A549 (cell line): ENCODE measurements around the gene CD9.

ENCODE experiments used
- BHLHE40 ChIP-seq: IDR thresholded peaks from 2 replicates; pipeline ENCODE4 v1.6.1; 2012; ENCODE audit warnings: low read depth, low read length, inconsistent platforms
- CHD2 ChIP-seq: fragments of 150-350 bp; IDR thresholded peaks from 2 replicates; pipeline ENCODE4 v1.6.1; 2014; ENCODE audit warnings: low read length; ENCODE audit not compliant: partially characterized antibody
- EP300 ChIP-seq, 2 experiments: fragments of >200 bp; sonication (Bioruptor Twin); formaldehyde crosslinking; IDR thresholded peaks; 2 replicates in 1 of 2; 3 replicates in 1 of 2; pipeline ENCODE4 v1.6.1; 2016 to 2017
- HDAC2 ChIP-seq: fragments of 200-600 bp; sonication (generic); IDR thresholded peaks from 2 replicates; pipeline ENCODE4 v1.6.1; 2016
- MYC ChIP-seq: IDR thresholded peaks from 2 replicates; pipeline ENCODE4 v1.6.1; 2012; ENCODE audit warnings: mild to moderate bottlenecking, inconsistent platforms, low read length, improper control_type of control experiment, borderline replicate concordance
- RARB ChIP-seq: fragments of 250-450 bp; sonication (Bioruptor Pico); IDR thresholded peaks from 2 replicates; pipeline ENCODE4 v1.8.0; 2021; ENCODE audit warnings: mild to moderate bottlenecking, moderate library complexity
- SMC3 ChIP-seq: fragments of >200 bp; sonication (Bioruptor Twin); formaldehyde crosslinking; IDR thresholded peaks from 3 replicates; pipeline ENCODE4 v1.6.1; 2018; ENCODE audit warnings: inconsistent platforms
- ZFP36 ChIP-seq: fragments of 450-650 bp; IDR thresholded peaks from 2 replicates; pipeline ENCODE4 v1.6.1; 2014; ENCODE audit warnings: borderline replicate concordance; ENCODE audit not compliant: partially characterized antibody
- TF ChIP-seq, protein P1 (sequence below): fragments of >200 bp; sonication (Bioruptor Twin); formaldehyde crosslinking; IDR thresholded peaks from 3 replicates; pipeline ENCODE4 v1.5.1; 2016
- TF ChIP-seq, protein P2 (sequence below): IDR thresholded peaks from 2 replicates; pipeline ENCODE4 v1.6.1; 2012
- TF ChIP-seq, protein P3 (sequence below): fragments of 250-450 bp; sonication (Bioruptor Pico); IDR thresholded peaks from 2 replicates; pipeline ENCODE4 v1.5.0; 2021; ENCODE audit warnings: mild to moderate bottlenecking, moderate library complexity, borderline replicate concordance
- TF ChIP-seq, protein P4 (sequence below): fragments of 200-600 bp; sonication (generic); IDR thresholded peaks from 2 replicates; pipeline ENCODE4 v1.6.1; 2016; ENCODE audit warnings: antibody characterized with exemption, mild to moderate bottlenecking, moderate library complexity
- TF ChIP-seq, protein P5 (sequence below): fragments of 450-650 bp; IDR thresholded peaks from 2 replicates; pipeline ENCODE4 v1.6.1; 2014; ENCODE audit warnings: antibody characterized with exemption

DNA sequence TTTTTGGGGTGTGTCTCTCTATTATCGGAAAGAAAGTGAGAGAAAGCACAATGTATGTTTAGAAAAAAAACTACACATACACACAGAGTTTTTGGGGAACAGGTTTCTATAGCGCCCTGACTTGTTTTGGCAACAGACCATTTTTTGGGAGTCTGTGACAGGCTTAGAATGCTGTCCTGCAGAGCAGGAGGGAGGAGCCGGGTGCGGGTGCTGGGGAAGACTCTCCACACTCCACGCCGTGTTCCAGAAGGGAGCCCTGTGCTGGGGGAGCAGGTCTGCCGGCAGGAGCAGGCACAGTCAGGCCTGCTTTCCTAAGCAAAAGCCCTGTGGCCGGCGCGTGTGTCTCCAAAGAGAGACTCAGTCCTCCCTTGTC, 26.5 kb downstream of the CD9 start:
- no peak for TF ChIP-seq SMC3
- TF ChIP-seq, protein P1, sequence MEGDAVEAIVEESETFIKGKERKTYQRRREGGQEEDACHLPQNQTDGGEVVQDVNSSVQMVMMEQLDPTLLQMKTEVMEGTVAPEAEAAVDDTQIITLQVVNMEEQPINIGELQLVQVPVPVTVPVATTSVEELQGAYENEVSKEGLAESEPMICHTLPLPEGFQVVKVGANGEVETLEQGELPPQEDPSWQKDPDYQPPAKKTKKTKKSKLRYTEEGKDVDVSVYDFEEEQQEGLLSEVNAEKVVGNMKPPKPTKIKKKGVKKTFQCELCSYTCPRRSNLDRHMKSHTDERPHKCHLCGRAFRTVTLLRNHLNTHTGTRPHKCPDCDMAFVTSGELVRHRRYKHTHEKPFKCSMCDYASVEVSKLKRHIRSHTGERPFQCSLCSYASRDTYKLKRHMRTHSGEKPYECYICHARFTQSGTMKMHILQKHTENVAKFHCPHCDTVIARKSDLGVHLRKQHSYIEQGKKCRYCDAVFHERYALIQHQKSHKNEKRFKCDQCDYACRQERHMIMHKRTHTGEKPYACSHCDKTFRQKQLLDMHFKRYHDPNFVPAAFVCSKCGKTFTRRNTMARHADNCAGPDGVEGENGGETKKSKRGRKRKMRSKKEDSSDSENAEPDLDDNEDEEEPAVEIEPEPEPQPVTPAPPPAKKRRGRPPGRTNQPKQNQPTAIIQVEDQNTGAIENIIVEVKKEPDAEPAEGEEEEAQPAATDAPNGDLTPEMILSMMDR: no peak
- TF ChIP-seq, protein P2, sequence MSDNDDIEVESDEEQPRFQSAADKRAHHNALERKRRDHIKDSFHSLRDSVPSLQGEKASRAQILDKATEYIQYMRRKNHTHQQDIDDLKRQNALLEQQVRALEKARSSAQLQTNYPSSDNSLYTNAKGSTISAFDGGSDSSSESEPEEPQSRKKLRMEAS: no peak
- TF ChIP-seq EP300 (IDR thresholded peaks at IDR 0.05): no peak
- TF ChIP-seq, protein P3, sequence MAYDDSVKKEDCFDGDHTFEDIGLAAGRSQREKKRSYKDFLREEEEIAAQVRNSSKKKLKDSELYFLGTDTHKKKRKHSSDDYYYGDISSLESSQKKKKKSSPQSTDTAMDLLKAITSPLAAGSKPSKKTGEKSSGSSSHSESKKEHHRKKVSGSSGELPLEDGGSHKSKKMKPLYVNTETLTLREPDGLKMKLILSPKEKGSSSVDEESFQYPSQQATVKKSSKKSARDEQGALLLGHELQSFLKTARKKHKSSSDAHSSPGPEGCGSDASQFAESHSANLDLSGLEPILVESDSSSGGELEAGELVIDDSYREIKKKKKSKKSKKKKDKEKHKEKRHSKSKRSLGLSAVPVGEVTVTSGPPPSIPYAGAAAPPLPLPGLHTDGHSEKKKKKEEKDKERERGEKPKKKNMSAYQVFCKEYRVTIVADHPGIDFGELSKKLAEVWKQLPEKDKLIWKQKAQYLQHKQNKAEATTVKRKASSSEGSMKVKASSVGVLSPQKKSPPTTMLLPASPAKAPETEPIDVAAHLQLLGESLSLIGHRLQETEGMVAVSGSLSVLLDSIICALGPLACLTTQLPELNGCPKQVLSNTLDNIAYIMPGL (CRISPR knock-in tag): no peak
- no peak for TF ChIP-seq ZFP36
- no peak for TF ChIP-seq BHLHE40
- TF ChIP-seq RARB (CRISPR knock-in tag): no peak
- no peak for TF ChIP-seq CHD2
- no peak for TF ChIP-seq HDAC2
- no peak for TF ChIP-seq MYC
- TF ChIP-seq, protein P4, sequence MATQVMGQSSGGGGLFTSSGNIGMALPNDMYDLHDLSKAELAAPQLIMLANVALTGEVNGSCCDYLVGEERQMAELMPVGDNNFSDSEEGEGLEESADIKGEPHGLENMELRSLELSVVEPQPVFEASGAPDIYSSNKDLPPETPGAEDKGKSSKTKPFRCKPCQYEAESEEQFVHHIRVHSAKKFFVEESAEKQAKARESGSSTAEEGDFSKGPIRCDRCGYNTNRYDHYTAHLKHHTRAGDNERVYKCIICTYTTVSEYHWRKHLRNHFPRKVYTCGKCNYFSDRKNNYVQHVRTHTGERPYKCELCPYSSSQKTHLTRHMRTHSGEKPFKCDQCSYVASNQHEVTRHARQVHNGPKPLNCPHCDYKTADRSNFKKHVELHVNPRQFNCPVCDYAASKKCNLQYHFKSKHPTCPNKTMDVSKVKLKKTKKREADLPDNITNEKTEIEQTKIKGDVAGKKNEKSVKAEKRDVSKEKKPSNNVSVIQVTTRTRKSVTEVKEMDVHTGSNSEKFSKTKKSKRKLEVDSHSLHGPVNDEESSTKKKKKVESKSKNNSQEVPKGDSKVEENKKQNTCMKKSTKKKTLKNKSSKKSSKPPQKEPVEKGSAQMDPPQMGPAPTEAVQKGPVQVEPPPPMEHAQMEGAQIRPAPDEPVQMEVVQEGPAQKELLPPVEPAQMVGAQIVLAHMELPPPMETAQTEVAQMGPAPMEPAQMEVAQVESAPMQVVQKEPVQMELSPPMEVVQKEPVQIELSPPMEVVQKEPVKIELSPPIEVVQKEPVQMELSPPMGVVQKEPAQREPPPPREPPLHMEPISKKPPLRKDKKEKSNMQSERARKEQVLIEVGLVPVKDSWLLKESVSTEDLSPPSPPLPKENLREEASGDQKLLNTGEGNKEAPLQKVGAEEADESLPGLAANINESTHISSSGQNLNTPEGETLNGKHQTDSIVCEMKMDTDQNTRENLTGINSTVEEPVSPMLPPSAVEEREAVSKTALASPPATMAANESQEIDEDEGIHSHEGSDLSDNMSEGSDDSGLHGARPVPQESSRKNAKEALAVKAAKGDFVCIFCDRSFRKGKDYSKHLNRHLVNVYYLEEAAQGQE: no peak
- TF ChIP-seq, protein P5, sequence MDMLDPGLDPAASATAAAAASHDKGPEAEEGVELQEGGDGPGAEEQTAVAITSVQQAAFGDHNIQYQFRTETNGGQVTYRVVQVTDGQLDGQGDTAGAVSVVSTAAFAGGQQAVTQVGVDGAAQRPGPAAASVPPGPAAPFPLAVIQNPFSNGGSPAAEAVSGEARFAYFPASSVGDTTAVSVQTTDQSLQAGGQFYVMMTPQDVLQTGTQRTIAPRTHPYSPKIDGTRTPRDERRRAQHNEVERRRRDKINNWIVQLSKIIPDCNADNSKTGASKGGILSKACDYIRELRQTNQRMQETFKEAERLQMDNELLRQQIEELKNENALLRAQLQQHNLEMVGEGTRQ: no peak
